Fibroblast of the aortic adventitia (primary cell): ENCODE data around the gene SUSD5. TPM values are rescaled to one million over a fixed set of nuclear protein-coding genes. Genes with fewer than 3 reads are reported as not detected.

Experiments
- DNase-seq: peaks from one replicate; pipeline ENCODE4 v3.0.0-alpha.2; 2010; ENCODE audit warnings: low read depth
- H3K4me3 ChIP-seq: 2 replicates; pipeline ENCODE4 v1.5.1; 2011; ENCODE audit warnings: low read depth, mild to moderate bottlenecking, control low read depth, low read length, moderate library complexity
- CTCF ChIP-seq: IDR thresholded peaks from 2 replicates; pipeline ENCODE4 v1.5.1; 2011; ENCODE audit warnings: mild to moderate bottlenecking, low read length, control low read depth, inconsistent platforms; ENCODE audit not compliant: insufficient read depth
- total RNA-seq: library from RNA; depleted of rRNA; stranded (reverse); fragments of >200 nt; gene quantifications from 2 replicates; pipeline ENCODE4 v1.2.3, GENCODE V29; 2012; ENCODE audit warnings: low replicate concordance

SUSD5 gene
- total RNA-seq, result 1.8 and 2.9 TPM in 2 replicates

DNA sequence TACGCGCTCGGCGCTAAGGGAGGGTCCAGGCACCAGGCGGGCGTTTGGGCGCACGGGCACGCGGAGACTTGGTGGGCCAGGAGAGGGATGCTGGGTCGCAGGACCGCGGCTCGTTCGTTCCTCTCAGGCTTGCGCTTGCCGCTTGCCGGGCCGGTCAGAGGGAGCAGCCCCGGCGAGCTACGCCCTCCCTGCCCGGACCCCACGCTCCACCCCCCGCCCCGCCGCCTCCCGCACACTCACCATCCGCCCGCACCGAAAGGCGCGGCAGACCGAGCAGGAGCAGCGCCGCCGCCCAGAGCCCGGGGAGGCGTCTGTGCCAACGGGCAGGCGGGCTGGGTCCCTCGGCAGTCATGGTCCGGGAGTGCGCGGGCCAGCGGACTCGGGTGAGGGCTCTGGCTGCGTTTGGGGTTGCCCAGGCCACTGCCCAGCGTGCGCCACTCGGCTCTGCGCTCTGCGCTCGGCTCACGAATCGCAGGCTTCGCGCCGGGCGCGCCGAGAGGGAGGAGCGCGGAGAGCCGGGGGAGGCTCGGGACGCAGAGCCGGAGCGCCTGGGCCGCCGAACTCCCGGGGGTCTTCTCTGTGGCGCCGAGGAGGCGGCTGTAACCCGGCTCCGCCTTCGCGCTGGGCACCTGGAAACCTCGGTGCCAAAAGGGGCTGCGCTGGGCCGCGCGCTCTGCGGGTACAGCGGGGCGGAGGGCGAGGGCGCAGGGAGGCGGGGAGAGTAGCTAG lies at the start of gene SUSD5:
Gene SUSD5 (minus strand): TSS at position 365 of the 729 bp plus-strand sequence. CDS start 13 bp downstream, at position 352.
- TF ChIP-seq CTCF, result no peak
- peak; percentile 58 for DNase-seq
- peak within 1 kb of the TSS; percentile 74 for H3K4me3 ChIP-seq

DNA sequence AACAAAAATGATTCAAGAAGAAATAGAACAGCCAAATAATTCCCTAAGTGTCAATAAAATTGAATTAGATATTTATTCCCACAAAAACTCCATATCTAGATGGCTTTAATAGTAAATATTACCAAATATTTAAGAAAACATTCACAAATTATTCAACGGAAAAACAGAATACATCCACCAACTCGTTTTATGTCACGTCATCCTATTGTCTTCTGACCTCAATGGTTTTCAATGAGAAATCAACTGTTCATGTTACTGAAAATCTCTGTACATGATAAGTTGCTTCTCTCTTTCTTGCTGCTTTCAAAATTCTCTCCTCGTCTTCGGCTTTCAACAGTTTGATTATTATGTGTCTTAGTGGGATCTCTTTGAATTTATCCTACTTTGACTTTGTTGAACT lies 41.5 kb upstream of the SUSD5 start:
- DNase-seq, result no peak
- TF ChIP-seq CTCF, result no peak
- H3K4me3 ChIP-seq, result no peak overlapping the region

DNA sequence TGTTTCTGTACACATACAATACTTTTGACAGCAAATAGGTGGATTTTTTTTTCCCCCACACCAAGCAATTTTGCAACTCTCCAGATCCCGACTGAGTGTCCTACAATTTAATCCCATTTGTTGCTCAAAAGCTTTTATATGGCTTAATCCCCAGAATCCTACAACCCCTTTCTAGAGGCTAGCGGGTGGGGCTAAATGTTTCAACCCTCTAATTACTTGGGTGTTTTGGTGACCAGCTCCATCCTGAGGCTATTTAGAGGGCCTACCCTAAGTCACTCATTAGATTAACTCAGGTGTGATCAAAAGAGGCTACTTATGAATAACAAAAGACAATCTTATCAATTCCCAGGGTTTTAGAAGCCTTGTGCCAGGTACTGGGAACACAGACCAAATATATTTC lies 37.6 kb upstream of the SUSD5 start:
- H3K4me3 ChIP-seq, result no peak overlapping the region
- no peak for TF ChIP-seq CTCF
- no peak for DNase-seq

DNA sequence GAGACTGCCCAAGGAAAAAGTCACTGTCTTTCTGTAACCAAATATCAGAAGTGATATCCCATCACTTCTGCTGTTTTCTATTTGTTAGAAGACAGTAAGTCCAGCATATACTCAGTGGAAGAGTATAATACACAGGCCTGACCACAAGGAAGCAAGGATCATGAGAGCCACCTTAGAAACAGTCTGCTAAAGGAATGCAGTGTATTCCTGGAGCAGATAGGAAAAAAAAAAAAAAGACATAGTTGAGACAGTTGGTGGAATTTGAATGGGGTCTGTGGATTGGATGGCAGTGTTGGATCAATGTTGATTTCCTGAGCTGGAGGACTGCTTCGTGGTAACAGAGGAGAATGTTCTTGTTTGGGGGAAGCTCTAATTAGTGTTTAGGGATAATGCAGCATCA lies 32.1 kb upstream of the SUSD5 start:
- no peak for TF ChIP-seq CTCF
- peak; percentile 2 for DNase-seq
- H3K4me3 ChIP-seq, result no peak overlapping the region

- no peak overlapping the region for H3K4me3 ChIP-seq
- DNase-seq, result no peak
- no peak for TF ChIP-seq CTCF
Observed at GRCh38 chr3:33246786-33247185, 28.2 kb upstream of the SUSD5 start.

- no peak overlapping the region for H3K4me3 ChIP-seq
- TF ChIP-seq CTCF, result no peak
- no peak for DNase-seq
Observed at GRCh38 chr3:33240261-33240660, 21.7 kb upstream of the SUSD5 start.

- no peak for DNase-seq
- TF ChIP-seq CTCF, result no peak
Observed at GRCh38 chr3:33238923-33239322, 20.3 kb upstream of the SUSD5 start.

More at GRCh38 chr3:33238923-33239322, 20.3 kb upstream of the SUSD5 start:
- H3K4me3 ChIP-seq, result no peak overlapping the region
